Keratinocyte (primary cell): ENCODE measurements around the gene ASCC3.

ENCODE experiments used
- CTCF ChIP-seq, 3 experiments: IDR thresholded peaks in 1 of 3; conservative IDR thresholded peaks in 1 of 3; optimal IDR thresholded peaks in 1 of 3; 2 replicates in 2 of 3; 3 replicates in 1 of 3; pipeline versions ENCODE3 to v1.5.1; 2011; ENCODE audit warnings: low read length in 3 of 3, mild to moderate bottlenecking in 3 of 3, moderate library complexity in 2 of 3, control low read depth in 1 of 3, inconsistent platforms in 1 of 3; ENCODE audit not compliant: insufficient read depth in 2 of 3; ENCODE audit errors: extremely low read depth in 1 of 3
- EZH2 ChIP-seq: IDR thresholded peaks from one replicate; pipeline ENCODE4 v1.6.1; 2012; ENCODE audit warnings: inconsistent platforms, mild to moderate bottlenecking, low read length, moderate library complexity

- TF ChIP-seq EZH2: no peak
- TF ChIP-seq CTCF (optimal IDR thresholded peaks at IDR 0.05 in 1 of 3, IDR thresholded peaks at IDR 0.05 in 1 of 3, conservative IDR thresholded peaks at IDR 0.05 in 1 of 3; ENCODE audit: extremely low read depth in 1 of 3, insufficient read depth in 2 of 3, low read length in 3 of 3): no peak
These were observed 421.4 kb downstream of the ASCC3 start for GRCh38 chr6:100459592-100460184.
